Activated naive CD8-positive, alpha-beta T cell treated with anti-CD3 and anti-CD28 coated beads, Interleukin-2, amount 10 ng/mL, durations not matched to agents 7 days and 5 days (primary cell): Measurements from ENCODE around the gene MS4A15. TPM values are rescaled to one million over a fixed set of nuclear protein-coding genes. Genes with fewer than 3 reads are reported as not detected.
"Not testable (repeated sequence)": the region's sequence is repeated elsewhere in the genome, so short reads cannot be mapped to it uniquely, and the experiment has no call there.

ENCODE experiments used
- ATAC-seq: fragments of 150-1000 bp; cut with Tn5 transposase; one replicate; pipeline ENCODE4 v1.10.0; 2021; ENCODE audit warnings: low read depth, moderate library complexity
- POLR2A ChIA-PET: fragments of 350-600 bp; sonication (Branson Sonifier 250); formaldehyde crosslinking; loops from one replicate; lab custom pipeline; 2021; ENCODE audit warnings: antibody characterized with exemption; lab: Charles Lee
- DNase-seq: peaks from one replicate; pipeline ENCODE4 v3.0.0; 2021
- H3K27ac Mint-ChIP-seq: one replicate; pipeline ENCODE4 v1.8.0; 2022; ENCODE audit warnings: mild to moderate bottlenecking, mixed read lengths
- H3K27me3 Mint-ChIP-seq: one replicate; pipeline ENCODE4 v1.8.0; 2022; ENCODE audit warnings: mild to moderate bottlenecking, moderate library complexity, mixed read lengths
- H3K36me3 Mint-ChIP-seq: one replicate; pipeline ENCODE4 v1.8.0; 2021; ENCODE audit warnings: mild to moderate bottlenecking, mixed read lengths
- H3K4me1 Mint-ChIP-seq: one replicate; pipeline ENCODE4 v1.8.0; 2021; ENCODE audit warnings: mixed read lengths
- H3K4me3 Mint-ChIP-seq: one replicate; pipeline ENCODE4 v1.8.0; 2022; ENCODE audit warnings: mild to moderate bottlenecking, moderate library complexity, mixed read lengths
- H3K9me3 Mint-ChIP-seq: one replicate; pipeline ENCODE4 v1.8.0; 2021; ENCODE audit warnings: mixed read lengths
- total RNA-seq, 2 experiments: library from RNA; stranded (reverse); gene quantifications; one replicate each; pipeline ENCODE4 v1.2.3, GENCODE V29; 2021

Gene MS4A15
- total RNA-seq, 2 experiments from 2014 or later = not detected

- no peaks in the 10 kb centered on the region for H3K36me3 Mint-ChIP-seq
- H3K27ac Mint-ChIP-seq = no peak overlapping the region
- no peaks in the 10 kb centered on the region for H3K4me1 Mint-ChIP-seq
- H3K4me3 Mint-ChIP-seq = no peak overlapping the region
- H3K9me3 Mint-ChIP-seq = no peaks in the 10 kb centered on the region
- no peak for DNase-seq
- POLR2A ChIA-PET = no interaction called here
- H3K27me3 Mint-ChIP-seq = peaks cover 9% of the 10 kb centered on the region
- ATAC-seq = no peak
Observed at GRCh38 chr11:60740573-60740972, 16.1 kb upstream of the MS4A15 start.

GRCh38 chr11:60741421-60741820 is 15.2 kb upstream of the MS4A15 start:
- H3K27ac Mint-ChIP-seq = no peak overlapping the region
- no peaks in the 10 kb centered on the region for H3K36me3 Mint-ChIP-seq
- peaks cover 11% of the 10 kb centered on the region for H3K27me3 Mint-ChIP-seq
- H3K4me1 Mint-ChIP-seq = no peaks in the 10 kb centered on the region
- POLR2A ChIA-PET = no interaction called here
- H3K4me3 Mint-ChIP-seq = no peak overlapping the region
- no peak for ATAC-seq
- DNase-seq = no peak
- no peaks in the 10 kb centered on the region for H3K9me3 Mint-ChIP-seq

GRCh38 chr11:60743058-60743457 is 13.6 kb upstream of the MS4A15 start:
- Mint-ChIP-seq H3K27me3 (peaks cover 6% of the 10 kb centered on the region), H3K27ac (no peak overlapping the region), H3K36me3 (peaks cover 2% of the 10 kb centered on the region), H3K4me3 (no peak overlapping the region), H3K9me3 (peaks cover 3% of the 10 kb centered on the region), H3K4me1 (no peaks in the 10 kb centered on the region)
- POLR2A ChIA-PET = no interaction called here
- ATAC-seq (no peak), DNase-seq (no peak)

DNA sequence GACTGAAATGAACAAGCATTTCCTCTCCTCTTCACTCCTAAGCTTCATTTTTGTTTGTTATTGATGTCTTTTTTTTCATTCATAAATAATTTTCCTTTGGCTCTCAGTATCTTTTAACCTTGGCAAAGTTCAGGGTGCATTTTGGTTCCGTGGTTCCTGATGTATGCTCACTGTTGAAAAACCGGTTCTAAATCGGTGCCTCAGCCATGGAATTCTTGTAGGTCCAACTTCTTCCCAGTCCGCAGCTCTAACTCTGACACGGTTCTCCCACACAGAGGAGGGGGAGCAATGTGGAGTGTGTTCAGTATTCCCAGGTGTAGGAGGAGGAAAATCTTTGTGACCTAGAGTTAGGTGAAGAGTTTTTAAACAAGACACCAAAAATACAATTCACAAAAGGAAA is 12.6 kb upstream of the MS4A15 start:
- no peaks in the 10 kb centered on the region for H3K4me1 Mint-ChIP-seq
- POLR2A ChIA-PET = no interaction called here
- H3K9me3 Mint-ChIP-seq = peaks cover 3% of the 10 kb centered on the region
- no peak for DNase-seq
- H3K36me3 Mint-ChIP-seq = peaks cover 2% of the 10 kb centered on the region
- no peak overlapping the region for H3K27ac Mint-ChIP-seq
- ATAC-seq = no peak
- no peak overlapping the region for H3K4me3 Mint-ChIP-seq
- H3K27me3 Mint-ChIP-seq = peaks cover 6% of the 10 kb centered on the region

- Mint-ChIP-seq H3K27me3 (peaks cover 15% of the 10 kb centered on the region), H3K4me1 (no peaks in the 10 kb centered on the region), H3K27ac (no peak overlapping the region), H3K36me3 (peaks cover 2% of the 10 kb centered on the region), H3K4me3 (no peak overlapping the region), H3K9me3 (peaks cover 3% of the 10 kb centered on the region)
- DNase-seq (no peak), ATAC-seq (no peak)
- POLR2A ChIA-PET = no interaction called here
Observed at GRCh38 chr11:60747359-60747873, 9.3 kb upstream of the MS4A15 start.

GRCh38 chr11:60748225-60748624 is 8.4 kb upstream of the MS4A15 start:
- peaks cover 3% of the 10 kb centered on the region for H3K9me3 Mint-ChIP-seq
- peaks cover 2% of the 10 kb centered on the region for H3K36me3 Mint-ChIP-seq
- POLR2A ChIA-PET = no interaction called here
- no peak overlapping the region for H3K4me3 Mint-ChIP-seq
- no peak for ATAC-seq
- DNase-seq = no peak
- H3K27ac Mint-ChIP-seq = no peak overlapping the region
- no peaks in the 10 kb centered on the region for H3K4me1 Mint-ChIP-seq
- peaks cover 22% of the 10 kb centered on the region for H3K27me3 Mint-ChIP-seq

DNA sequence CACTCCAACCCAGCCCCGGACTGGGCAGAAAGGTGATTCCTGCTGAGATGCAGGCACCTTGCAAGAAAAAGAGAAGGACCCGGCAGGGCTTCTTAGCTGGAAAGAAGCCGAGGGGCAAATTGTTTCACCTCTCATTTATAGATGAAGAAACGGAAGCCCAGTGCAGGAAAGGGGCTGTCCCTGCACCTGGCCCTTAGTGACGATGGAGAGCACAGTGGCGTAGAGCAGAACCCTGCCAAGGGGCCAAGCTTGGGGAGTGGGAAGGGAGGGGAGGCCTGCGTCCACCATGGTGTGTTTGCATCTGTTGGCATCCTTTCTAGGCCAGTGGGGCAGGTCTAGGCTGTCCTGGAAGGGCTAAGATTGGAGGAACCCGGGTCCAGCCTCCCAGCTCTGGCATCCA is 7.8 kb upstream of the MS4A15 start:
- POLR2A ChIA-PET = interaction anchor here (0.6 kb wide), 1 partner anchor 707 kb away, joined by 6 read pairs; no protein-coding TSS in a partner anchor
- no peak overlapping the region for H3K27ac Mint-ChIP-seq
- no peak overlapping the region for H3K4me3 Mint-ChIP-seq
- peaks cover 3% of the 10 kb centered on the region for H3K9me3 Mint-ChIP-seq
- H3K27me3 Mint-ChIP-seq = peaks cover 25% of the 10 kb centered on the region
- ATAC-seq (no peak), DNase-seq (no peak)
- H3K4me1 Mint-ChIP-seq = no peaks in the 10 kb centered on the region
- peaks cover 2% of the 10 kb centered on the region for H3K36me3 Mint-ChIP-seq

- peaks cover 2% of the 10 kb centered on the region for H3K36me3 Mint-ChIP-seq
- peaks cover 3% of the 10 kb centered on the region for H3K9me3 Mint-ChIP-seq
- DNase-seq (no peak), ATAC-seq (no peak)
- no peak overlapping the region for H3K27ac Mint-ChIP-seq
- POLR2A ChIA-PET = no interaction called here
- H3K4me1 Mint-ChIP-seq = no peaks in the 10 kb centered on the region
- no peak overlapping the region for H3K4me3 Mint-ChIP-seq
- H3K27me3 Mint-ChIP-seq = peaks cover 20% of the 10 kb centered on the region
Observed at GRCh38 chr11:60750911-60751310, 5.8 kb upstream of the MS4A15 start.

- no peak overlapping the region for H3K27ac Mint-ChIP-seq
Observed at GRCh38 chr11:60753309-60753708, 3.4 kb upstream of the MS4A15 start.

DNA sequence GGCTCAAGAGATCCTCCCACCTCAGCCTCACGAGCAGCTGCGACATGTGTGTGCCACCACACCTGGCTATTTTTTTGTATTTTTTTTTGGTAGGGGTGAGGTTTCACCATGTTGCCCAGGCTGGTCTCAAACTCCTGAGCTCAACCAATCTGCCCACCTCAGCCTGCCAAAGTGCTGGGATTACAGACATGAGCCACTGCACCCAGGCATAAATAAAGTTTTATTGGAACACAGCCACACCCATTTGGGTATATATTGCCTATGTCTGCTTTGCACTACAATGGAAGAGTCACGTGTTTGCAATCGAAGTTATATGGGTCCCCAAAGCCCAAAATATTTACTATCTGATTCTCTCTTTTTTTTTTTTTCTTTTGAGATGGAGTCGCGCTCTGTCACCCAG is 1.8 kb upstream of the MS4A15 start:
- H3K4me1 Mint-ChIP-seq = no peaks in the 10 kb centered on the region
- H3K27me3 Mint-ChIP-seq = peaks cover 45% of the 10 kb centered on the region
- H3K36me3 Mint-ChIP-seq = no peaks in the 10 kb centered on the region
- DNase-seq (no peak), ATAC-seq (no peak)
- POLR2A ChIA-PET = no interaction called here
- no peak overlapping the region for H3K27ac Mint-ChIP-seq
- no peaks in the 10 kb centered on the region for H3K9me3 Mint-ChIP-seq
- H3K4me3 Mint-ChIP-seq = no peak overlapping the region

More at GRCh38 chr11:60753309-60753708, 3.4 kb upstream of the MS4A15 start:
- H3K9me3 Mint-ChIP-seq = no peaks in the 10 kb centered on the region
- ATAC-seq = no peak
- no peak for DNase-seq
- peaks cover 32% of the 10 kb centered on the region for H3K27me3 Mint-ChIP-seq
- H3K36me3 Mint-ChIP-seq = no peaks in the 10 kb centered on the region
- H3K4me3 Mint-ChIP-seq = no peak overlapping the region
- no peaks in the 10 kb centered on the region for H3K4me1 Mint-ChIP-seq
- POLR2A ChIA-PET = no interaction called here

- POLR2A ChIA-PET = no interaction called here
Observed at GRCh38 chr11:60757231-60757800, 649 bp downstream of the MS4A15 start.

DNA sequence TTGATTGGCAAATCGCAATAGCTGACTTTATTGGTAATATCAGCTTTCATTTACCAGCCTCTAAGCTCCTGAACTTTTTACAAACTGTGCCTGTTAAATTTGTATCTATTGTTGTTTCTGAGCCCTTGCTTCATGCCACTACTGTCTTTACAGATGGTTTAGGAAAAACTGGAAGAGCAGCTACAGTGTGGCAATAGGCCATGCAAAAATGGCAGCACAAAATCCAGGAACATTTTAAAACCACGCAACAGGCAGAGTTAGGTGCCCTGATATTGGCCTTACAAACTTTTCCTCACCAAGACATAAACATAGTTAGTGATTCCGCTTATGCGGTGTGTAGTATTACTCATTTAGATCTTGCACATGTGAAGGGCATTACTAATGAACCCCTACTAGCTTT is 2.0 kb downstream of the MS4A15 start:
- DNase-seq, H3K9me3 Mint-ChIP-seq, H3K4me1 Mint-ChIP-seq, POLR2A ChIA-PET, ATAC-seq, H3K36me3 Mint-ChIP-seq, H3K27ac Mint-ChIP-seq, H3K4me3 Mint-ChIP-seq: not testable (repeated sequence)
- H3K27me3 Mint-ChIP-seq = peaks cover 42% of the 10 kb centered on the region

More at GRCh38 chr11:60757231-60757800, 649 bp downstream of the MS4A15 start:
- Mint-ChIP-seq H3K9me3 (no peaks in the 10 kb centered on the region), H3K4me1 (no peaks in the 10 kb centered on the region), H3K4me3 (no peak overlapping the region), H3K27ac (no peak overlapping the region), H3K36me3 (no peaks in the 10 kb centered on the region), H3K27me3 (peaks cover 53% of the 10 kb centered on the region)
- no peak for DNase-seq
- ATAC-seq = no peak

DNA sequence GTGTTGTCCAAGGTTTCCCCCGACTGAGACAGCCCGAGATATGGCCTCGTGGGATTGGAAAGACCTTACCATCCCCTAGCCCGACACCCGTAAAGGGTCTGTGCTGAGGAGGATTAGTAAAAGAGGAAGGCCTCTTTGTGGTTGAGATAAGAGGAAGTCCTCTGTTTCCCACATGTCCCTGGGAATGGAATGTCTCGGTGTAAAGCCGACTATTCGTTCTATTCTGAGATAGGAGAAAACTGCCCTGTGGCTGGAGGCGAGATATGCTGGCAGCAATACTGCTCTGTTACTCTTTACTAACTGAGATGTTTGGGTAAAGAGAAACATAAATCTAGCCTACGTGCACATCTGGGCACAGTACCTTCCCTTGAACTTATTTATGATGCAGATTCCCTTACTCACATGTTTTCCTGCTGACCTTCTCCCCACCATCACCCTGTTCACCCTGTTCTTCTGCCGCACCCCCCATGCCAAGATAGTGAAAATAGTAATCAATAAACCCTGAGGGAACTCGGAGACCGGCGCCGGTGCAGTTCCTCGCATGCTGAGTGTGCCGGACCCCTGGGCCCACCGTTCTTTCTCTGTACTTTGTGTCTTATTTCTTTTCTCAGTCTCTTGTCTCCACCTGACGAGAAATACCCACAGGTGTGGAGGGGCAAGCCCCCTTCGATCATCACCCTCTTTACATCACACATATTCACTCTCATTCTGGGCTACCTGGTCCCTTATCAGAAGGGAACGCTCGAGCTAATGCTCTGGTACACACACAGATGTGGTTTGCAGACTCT is 3.0 kb downstream of the MS4A15 start:
- ATAC-seq, H3K27ac Mint-ChIP-seq, DNase-seq, H3K36me3 Mint-ChIP-seq, H3K9me3 Mint-ChIP-seq, H3K4me3 Mint-ChIP-seq, POLR2A ChIA-PET, H3K4me1 Mint-ChIP-seq: not testable (repeated sequence)
- H3K27me3 Mint-ChIP-seq = peaks cover 45% of the 10 kb centered on the region
